OCI-LY3 (cell line): ENCODE measurements around the gene NR6A1.

Experiments used
- H2AFZ ChIP-seq: fragments of 200-600, 300-600 bp; shearing (Covaris generic); 2 replicates; pipeline ENCODE4 v1.6.0; 2014; ENCODE audit warnings: antibody characterized with exemption, low read depth, low read length
- H3K27ac ChIP-seq: fragments of 200-600, 300-600 bp; sonication (generic); 2 replicates; pipeline ENCODE4 v1.5.1; 2014; ENCODE audit warnings: mild to moderate bottlenecking, low read length, moderate library complexity, mixed read lengths
- H3K27me3 ChIP-seq: fragments of 200-600, 300-600 bp; sonication (generic); 2 replicates; pipeline ENCODE4 v1.6.1; 2014; ENCODE audit warnings: low read depth, low read length, mixed read lengths
- H3K36me3 ChIP-seq: fragments of 200-600, 300-600 bp; sonication (generic); replicated peaks from 2 replicates; pipeline ENCODE3; 2014; ENCODE audit warnings: low read depth, low read length, mixed read lengths
- H3K4me1 ChIP-seq: fragments of 300-600, 200-600 bp; sonication (generic); 2 replicates; pipeline ENCODE4 v1.6.1; 2014; ENCODE audit warnings: low read length, mixed read lengths
- H3K4me2 ChIP-seq: fragments of 200-600, 300-600 bp; sonication (generic); 2 replicates; pipeline ENCODE4 v1.6.1; 2014; ENCODE audit warnings: low read length, mixed read lengths
- H3K4me3 ChIP-seq: fragments of 300-600, 200-600 bp; sonication (generic); 2 replicates; pipeline ENCODE4 v1.5.1; 2014; ENCODE audit warnings: antibody characterized with exemption, mild to moderate bottlenecking, low read length, moderate library complexity
- H3K79me2 ChIP-seq: fragments of 300-600, 200-600 bp; shearing (Covaris generic); 2 replicates; pipeline ENCODE4 v1.6.1; 2014; ENCODE audit warnings: mild to moderate bottlenecking, low read length, mixed read lengths
- H3K9ac ChIP-seq: fragments of 300-600, 200-600 bp; shearing (Covaris generic); 2 replicates; pipeline ENCODE4 v1.6.0; 2014; ENCODE audit warnings: mild to moderate bottlenecking, low read length, moderate library complexity
- H3K9me3 ChIP-seq: fragments of 200-600, 300-600 bp; shearing (Covaris generic); 2 replicates; pipeline ENCODE4 v1.6.1; 2014; ENCODE audit warnings: low read length, mixed read lengths; ENCODE audit not compliant: insufficient read depth
- H4K20me1 ChIP-seq: fragments of 200-600, 300-600 bp; sonication (generic); 2 replicates; pipeline ENCODE4 v1.6.1; 2016; ENCODE audit warnings: low read length, mixed read lengths; ENCODE audit not compliant: insufficient read depth
- CTCF ChIP-seq: fragments of 200-600, 300-600 bp; sonication (generic); IDR thresholded peaks from 2 replicates; pipeline ENCODE4 v1.5.1; 2014; ENCODE audit warnings: antibody characterized with exemption, low read length, low read depth
- EZH2phosphoT487 ChIP-seq: fragments of 200-600 bp; shearing (Covaris generic); IDR thresholded peaks from 2 replicates; pipeline ENCODE4 v1.6.1; 2018; ENCODE audit warnings: antibody characterized with exemption, mixed run types, low read depth

NR6A1 gene

GRCh38 chr9:124505006-124505900, 265.9 kb downstream of the NR6A1 start:
- Histone ChIP-seq H3K9ac (no peak overlapping the region), H2AFZ (no peak overlapping the region), H3K9me3 (no peaks in the 10 kb centered on the region), H4K20me1 (no peaks in the 10 kb centered on the region), H3K27ac (no peak overlapping the region), H3K4me1 (peaks cover 6% of the 10 kb centered on the region; the same call in 1 of the 2 replicates), H3K27me3 (no peaks in the 10 kb centered on the region), H3K4me2 (no peak overlapping the region), H3K4me3 (no peak overlapping the region), H3K79me2 (no peaks in the 10 kb centered on the region), H3K36me3 (no peaks in the 10 kb centered on the region)
- TF ChIP-seq EZH2phosphoT487 (no peak), CTCF (no peak)

GRCh38 chr9:124504530-124505005, 266.5 kb downstream of the NR6A1 start:
- Histone ChIP-seq H3K4me2 (no peak overlapping the region), H3K4me1 (peaks cover 6% of the 10 kb centered on the region; the same call in 1 of the 2 replicates), H3K4me3 (no peak overlapping the region), H2AFZ (no peak overlapping the region), H3K9ac (no peak overlapping the region), H3K36me3 (no peaks in the 10 kb centered on the region), H3K27me3 (no peaks in the 10 kb centered on the region), H4K20me1 (no peaks in the 10 kb centered on the region), H3K27ac (no peak overlapping the region), H3K79me2 (no peaks in the 10 kb centered on the region), H3K9me3 (no peaks in the 10 kb centered on the region)
- no peak for TF ChIP-seq CTCF
- TF ChIP-seq EZH2phosphoT487, result no peak

- no peak overlapping the region for H3K4me2 ChIP-seq
- TF ChIP-seq EZH2phosphoT487 (no peak), CTCF (no peak)
- no peak overlapping the region for H3K27ac ChIP-seq
- H3K9me3 ChIP-seq, result no peaks in the 10 kb centered on the region
- H3K9ac ChIP-seq, result no peak overlapping the region
- no peak overlapping the region for H2AFZ ChIP-seq
- H4K20me1 ChIP-seq, result no peaks in the 10 kb centered on the region
- H3K36me3 ChIP-seq, result no peaks in the 10 kb centered on the region
- peaks cover 6% of the 10 kb centered on the region; the same call in 1 of the 2 replicates for H3K4me1 ChIP-seq
- no peak overlapping the region for H3K4me3 ChIP-seq
- no peaks in the 10 kb centered on the region for H3K79me2 ChIP-seq
- H3K27me3 ChIP-seq, result no peaks in the 10 kb centered on the region
These were observed 267.2 kb downstream of the NR6A1 start for GRCh38 chr9:124503713-124504529.
